DMS 273 (cell line): ENCODE results near the gene NAP1L1.
A peak's percentile ranks its signal among the peaks of the same experiment; 100 is the strongest.

ENCODE experiments used
- DNase-seq: peaks from one replicate; lab custom pipeline; 2025; ENCODE audit not compliant: unreplicated experiment; lab: John Stamatoyannopoulos, UW

NAP1L1 gene

GRCh38 chr12:76023069-76023690 is 61.3 kb downstream of the NAP1L1 start:
- DNase-seq = no peak

GRCh38 chr12:76022506-76022905 is 62.0 kb downstream of the NAP1L1 start:
- no peak for DNase-seq

GRCh38 chr12:76020731-76021672 is 63.5 kb downstream of the NAP1L1 start:
- DNase-seq = no peak

GRCh38 chr12:76020281-76020680 is 64.2 kb downstream of the NAP1L1 start:
- no peak for DNase-seq

GRCh38 chr12:76018672-76019071 is 65.8 kb downstream of the NAP1L1 start:
- no peak for DNase-seq

GRCh38 chr12:76018111-76018510 is 66.4 kb downstream of the NAP1L1 start:
- no peak for DNase-seq

GRCh38 chr12:76014007-76014406 is 70.5 kb downstream of the NAP1L1 start:
- DNase-seq = no peak

GRCh38 chr12:76013603-76014002 is 70.9 kb downstream of the NAP1L1 start:
- DNase-seq = no peak

- DNase-seq = no peak
These were observed 71.8 kb downstream of the NAP1L1 start for GRCh38 chr12:76012644-76013043.

- no peak for DNase-seq
These were observed 73.6 kb downstream of the NAP1L1 start for GRCh38 chr12:76010732-76011458.

- no peak for DNase-seq
These were observed 76.1 kb downstream of the NAP1L1 start for GRCh38 chr12:76008428-76008827.

GRCh38 chr12:76007640-76008039 is 76.8 kb downstream of the NAP1L1 start:
- DNase-seq = no peak

GRCh38 chr12:76006028-76006925 is 78.2 kb downstream of the NAP1L1 start:
- DNase-seq = peak; percentile 41

GRCh38 chr12:76003355-76003638 is 81.2 kb downstream of the NAP1L1 start:
- peak; percentile 27 for DNase-seq

GRCh38 chr12:76002598-76003354 is 81.7 kb downstream of the NAP1L1 start:
- DNase-seq = peak; percentile 56

- DNase-seq = no peak
These were observed 86.0 kb downstream of the NAP1L1 start for GRCh38 chr12:75998292-75999063.

GRCh38 chr12:75997658-75998057 is 86.8 kb downstream of the NAP1L1 start:
- DNase-seq = no peak

GRCh38 chr12:75996861-75997447 is 87.5 kb downstream of the NAP1L1 start:
- DNase-seq = no peak

GRCh38 chr12:75995691-75996090 is 88.8 kb downstream of the NAP1L1 start:
- no peak for DNase-seq
